Neural cell (in vitro differentiated cells): ENCODE measurements around the gene FAM124B. TPM values are rescaled to one million over a fixed set of nuclear protein-coding genes. Genes with fewer than 3 reads are reported as not detected.

Experiments
- H2AFZ ChIP-seq: fragments of 200-600, 300-800 bp; sonication (generic), shearing (Covaris generic); 2 replicates; pipeline ENCODE4 v1.6.0; 2014; ENCODE audit warnings: low read depth, mild to moderate bottlenecking, antibody characterized with exemption, low read length, moderate library complexity
- H3F3A ChIP-seq: fragments of 200-600 bp; shearing (Covaris generic); 2 replicates; pipeline ENCODE4 v1.6.1; 2016; ENCODE audit warnings: mild to moderate bottlenecking, moderate library complexity, mixed read lengths, antibody characterized with exemption, low read length; ENCODE audit not compliant: insufficient read depth, poor library complexity, severe bottlenecking
- H3K27ac ChIP-seq: fragments of 200-600, 300-800 bp; sonication (generic), shearing (Covaris generic); 2 replicates; pipeline ENCODE4 v1.5.1; 2014; ENCODE audit warnings: mild to moderate bottlenecking, low read length, moderate library complexity
- H3K27me3 ChIP-seq: fragments of 300-800, 200-600 bp; sonication (generic), shearing (Covaris generic); 2 replicates; pipeline ENCODE4 v1.6.0; 2014; ENCODE audit warnings: mild to moderate bottlenecking, low read depth, low read length, moderate library complexity; ENCODE audit not compliant: insufficient read depth
- H3K36me3 ChIP-seq: fragments of 300-800, 200-600 bp; sonication (generic), shearing (Covaris generic); 2 replicates; pipeline ENCODE4 v1.5.1; 2014; ENCODE audit warnings: mild to moderate bottlenecking, antibody characterized with exemption, low read length, moderate library complexity; ENCODE audit not compliant: insufficient read depth
- H3K4me2 ChIP-seq: fragments of 300-800, 200-600 bp; sonication (generic), shearing (Covaris generic); 2 replicates; pipeline ENCODE4 v1.6.0; 2014; ENCODE audit warnings: mild to moderate bottlenecking, low read length
- H3K4me3 ChIP-seq: fragments of 300-800, 200-600 bp; sonication (generic), shearing (Covaris generic); 2 replicates; pipeline ENCODE4 v1.5.1; 2014; ENCODE audit warnings: mild to moderate bottlenecking, low read length, moderate library complexity
- H3K79me2 ChIP-seq: fragments of 200-600 bp; shearing (Covaris generic); replicated peaks from 2 replicates; pipeline ENCODE4 v1.6.0; 2014; ENCODE audit warnings: mild to moderate bottlenecking, low read length, moderate library complexity; ENCODE audit not compliant: insufficient read depth
- H3K9ac ChIP-seq: fragments of 300-800, 200-600 bp; sonication (generic), shearing (Covaris generic); 2 replicates; pipeline ENCODE4 v1.6.1; 2016; ENCODE audit warnings: mild to moderate bottlenecking, low read length, mixed read lengths
- H3K9me2 ChIP-seq: fragments of 200-600 bp; shearing (Covaris generic); 2 replicates; pipeline ENCODE4 v1.6.1; 2016; ENCODE audit warnings: mild to moderate bottlenecking, low read length, mixed read lengths; ENCODE audit not compliant: insufficient read depth
- H3K9me3 ChIP-seq: fragments of 200-600, 300-800 bp; sonication (generic), shearing (Covaris generic); 2 replicates; pipeline ENCODE4 v1.6.1; 2016; ENCODE audit warnings: mild to moderate bottlenecking, mixed run types, low read length, moderate library complexity, mixed read lengths
- H4K20me1 ChIP-seq: fragments of 200-600 bp; shearing (Covaris generic); 2 replicates; pipeline ENCODE4 v1.6.1; 2016; ENCODE audit warnings: mild to moderate bottlenecking, mixed run types; ENCODE audit not compliant: insufficient read depth
- EP300 ChIP-seq: fragments of 450-650 bp; conservative IDR thresholded peaks from 2 replicates; pipeline ENCODE4 v1.6.1; 2014; ENCODE audit warnings: antibody characterized with exemption, mild to moderate bottlenecking, moderate library complexity; ENCODE audit not compliant: poor library complexity, severe bottlenecking
- EZH2 ChIP-seq: fragments of 200-600, 300-800 bp; shearing (Covaris generic), sonication (generic); IDR thresholded peaks from 2 replicates; pipeline ENCODE4 v1.6.1; 2014; ENCODE audit warnings: antibody characterized with exemption, low read length, borderline replicate concordance, mild to moderate bottlenecking; ENCODE audit not compliant: insufficient read depth, poor library complexity, severe bottlenecking
- MXI1 ChIP-seq: fragments of 450-650 bp; conservative IDR thresholded peaks from 2 replicates; pipeline ENCODE4 v1.6.1; 2014; ENCODE audit warnings: antibody characterized with exemption, mild to moderate bottlenecking; ENCODE audit not compliant: poor library complexity, severe bottlenecking
- POLR2AphosphoS5 ChIP-seq: IDR thresholded peaks from 2 replicates; pipeline ENCODE4 v1.6.1; 2012
- RAD21 ChIP-seq: fragments of 450-650 bp; conservative IDR thresholded peaks from 2 replicates; pipeline ENCODE4 v1.6.1; 2014; ENCODE audit warnings: antibody characterized with exemption, mild to moderate bottlenecking, moderate library complexity
- SMC3 ChIP-seq: fragments of 450-650 bp; conservative IDR thresholded peaks from 2 replicates; pipeline ENCODE4 v1.6.1; 2014; ENCODE audit warnings: antibody characterized with exemption, mild to moderate bottlenecking, moderate library complexity; ENCODE audit not compliant: poor library complexity
- TAF1 ChIP-seq: IDR thresholded peaks from 2 replicates; pipeline ENCODE4 v1.6.1; 2012; ENCODE audit warnings: low read depth
- polyA plus RNA-seq: library from polyadenylated mRNA; depleted of rRNA; stranded (reverse); fragments of >200 nt; gene quantifications from 2 replicates; pipeline ENCODE4 v1.2.3, GENCODE V29; 2014
- TF ChIP-seq, protein P1 (sequence below): IDR thresholded peaks from 2 replicates; pipeline ENCODE4 v1.6.1; 2012; ENCODE audit warnings: borderline replicate concordance
- TF ChIP-seq, protein P2 (sequence below): fragments of 450-650 bp; IDR thresholded peaks from 2 replicates; pipeline ENCODE4 v1.5.1; 2014; ENCODE audit warnings: antibody characterized with exemption, mild to moderate bottlenecking, moderate library complexity; ENCODE audit not compliant: poor library complexity, severe bottlenecking

FAM124B gene
- polyA plus RNA-seq, 1 donor from 2014 or later = not detected

DNA sequence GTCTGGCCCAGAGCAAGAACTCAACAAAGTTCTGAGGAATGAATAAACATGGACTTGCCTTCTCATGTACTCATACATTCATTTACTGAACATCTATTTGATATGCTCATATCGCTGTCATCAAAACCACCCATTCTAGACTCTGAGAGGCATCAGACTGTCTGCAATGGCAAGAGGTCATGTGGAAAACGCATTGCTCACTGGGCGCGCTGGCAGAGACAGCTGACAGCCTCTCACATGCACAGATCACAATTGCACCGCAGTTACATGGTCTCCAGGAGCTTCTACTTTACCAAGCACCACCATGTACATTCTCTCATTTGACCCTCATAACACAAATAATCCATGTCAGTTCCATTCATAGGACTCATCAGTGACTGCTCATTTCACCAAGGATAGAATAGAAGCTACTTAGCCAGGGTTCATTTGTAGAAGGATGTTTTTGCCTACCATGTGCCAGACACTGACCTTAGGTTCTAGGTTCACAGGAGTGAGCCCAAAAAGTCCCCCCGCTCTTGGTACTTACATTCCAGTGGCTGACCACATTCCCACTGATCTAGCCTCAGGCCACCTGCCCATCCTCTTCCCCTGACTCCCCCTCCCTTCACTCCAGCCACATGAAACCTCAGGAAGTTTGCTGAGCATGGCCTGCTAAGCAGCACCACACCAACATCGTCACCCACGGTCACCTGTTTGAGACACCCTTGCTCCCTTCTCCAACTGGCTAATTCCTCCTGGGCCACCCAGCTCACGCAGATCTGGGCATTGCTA is 6.1 kb downstream of the FAM124B start:
- no peaks in the 10 kb centered on the region for H3F3A ChIP-seq
- H3K4me3 ChIP-seq = no peak overlapping the region
- H3K9me2 ChIP-seq = no peaks in the 10 kb centered on the region
- no peak overlapping the region for H3K27ac ChIP-seq
- H3K4me2 ChIP-seq = no peak overlapping the region
- H3K27me3 ChIP-seq = no peaks in the 10 kb centered on the region
- no peaks in the 10 kb centered on the region for H3K9me3 ChIP-seq
- H2AFZ ChIP-seq = no peak overlapping the region
- H3K36me3 ChIP-seq = no peaks in the 10 kb centered on the region
- H3K9ac ChIP-seq = no peak overlapping the region
- TF ChIP-seq MXI1 (no peak), SMC3 (no peak), EZH2 (no peak), POLR2AphosphoS5 (no peak), RAD21 (no peak), EP300 (no peak), TAF1 (no peak)
- TF ChIP-seq, protein P1, sequence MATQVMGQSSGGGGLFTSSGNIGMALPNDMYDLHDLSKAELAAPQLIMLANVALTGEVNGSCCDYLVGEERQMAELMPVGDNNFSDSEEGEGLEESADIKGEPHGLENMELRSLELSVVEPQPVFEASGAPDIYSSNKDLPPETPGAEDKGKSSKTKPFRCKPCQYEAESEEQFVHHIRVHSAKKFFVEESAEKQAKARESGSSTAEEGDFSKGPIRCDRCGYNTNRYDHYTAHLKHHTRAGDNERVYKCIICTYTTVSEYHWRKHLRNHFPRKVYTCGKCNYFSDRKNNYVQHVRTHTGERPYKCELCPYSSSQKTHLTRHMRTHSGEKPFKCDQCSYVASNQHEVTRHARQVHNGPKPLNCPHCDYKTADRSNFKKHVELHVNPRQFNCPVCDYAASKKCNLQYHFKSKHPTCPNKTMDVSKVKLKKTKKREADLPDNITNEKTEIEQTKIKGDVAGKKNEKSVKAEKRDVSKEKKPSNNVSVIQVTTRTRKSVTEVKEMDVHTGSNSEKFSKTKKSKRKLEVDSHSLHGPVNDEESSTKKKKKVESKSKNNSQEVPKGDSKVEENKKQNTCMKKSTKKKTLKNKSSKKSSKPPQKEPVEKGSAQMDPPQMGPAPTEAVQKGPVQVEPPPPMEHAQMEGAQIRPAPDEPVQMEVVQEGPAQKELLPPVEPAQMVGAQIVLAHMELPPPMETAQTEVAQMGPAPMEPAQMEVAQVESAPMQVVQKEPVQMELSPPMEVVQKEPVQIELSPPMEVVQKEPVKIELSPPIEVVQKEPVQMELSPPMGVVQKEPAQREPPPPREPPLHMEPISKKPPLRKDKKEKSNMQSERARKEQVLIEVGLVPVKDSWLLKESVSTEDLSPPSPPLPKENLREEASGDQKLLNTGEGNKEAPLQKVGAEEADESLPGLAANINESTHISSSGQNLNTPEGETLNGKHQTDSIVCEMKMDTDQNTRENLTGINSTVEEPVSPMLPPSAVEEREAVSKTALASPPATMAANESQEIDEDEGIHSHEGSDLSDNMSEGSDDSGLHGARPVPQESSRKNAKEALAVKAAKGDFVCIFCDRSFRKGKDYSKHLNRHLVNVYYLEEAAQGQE = no peak
- TF ChIP-seq, protein P2, sequence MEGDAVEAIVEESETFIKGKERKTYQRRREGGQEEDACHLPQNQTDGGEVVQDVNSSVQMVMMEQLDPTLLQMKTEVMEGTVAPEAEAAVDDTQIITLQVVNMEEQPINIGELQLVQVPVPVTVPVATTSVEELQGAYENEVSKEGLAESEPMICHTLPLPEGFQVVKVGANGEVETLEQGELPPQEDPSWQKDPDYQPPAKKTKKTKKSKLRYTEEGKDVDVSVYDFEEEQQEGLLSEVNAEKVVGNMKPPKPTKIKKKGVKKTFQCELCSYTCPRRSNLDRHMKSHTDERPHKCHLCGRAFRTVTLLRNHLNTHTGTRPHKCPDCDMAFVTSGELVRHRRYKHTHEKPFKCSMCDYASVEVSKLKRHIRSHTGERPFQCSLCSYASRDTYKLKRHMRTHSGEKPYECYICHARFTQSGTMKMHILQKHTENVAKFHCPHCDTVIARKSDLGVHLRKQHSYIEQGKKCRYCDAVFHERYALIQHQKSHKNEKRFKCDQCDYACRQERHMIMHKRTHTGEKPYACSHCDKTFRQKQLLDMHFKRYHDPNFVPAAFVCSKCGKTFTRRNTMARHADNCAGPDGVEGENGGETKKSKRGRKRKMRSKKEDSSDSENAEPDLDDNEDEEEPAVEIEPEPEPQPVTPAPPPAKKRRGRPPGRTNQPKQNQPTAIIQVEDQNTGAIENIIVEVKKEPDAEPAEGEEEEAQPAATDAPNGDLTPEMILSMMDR = no peak
- H4K20me1 ChIP-seq = no peaks in the 10 kb centered on the region
- no peaks in the 10 kb centered on the region for H3K79me2 ChIP-seq

DNA sequence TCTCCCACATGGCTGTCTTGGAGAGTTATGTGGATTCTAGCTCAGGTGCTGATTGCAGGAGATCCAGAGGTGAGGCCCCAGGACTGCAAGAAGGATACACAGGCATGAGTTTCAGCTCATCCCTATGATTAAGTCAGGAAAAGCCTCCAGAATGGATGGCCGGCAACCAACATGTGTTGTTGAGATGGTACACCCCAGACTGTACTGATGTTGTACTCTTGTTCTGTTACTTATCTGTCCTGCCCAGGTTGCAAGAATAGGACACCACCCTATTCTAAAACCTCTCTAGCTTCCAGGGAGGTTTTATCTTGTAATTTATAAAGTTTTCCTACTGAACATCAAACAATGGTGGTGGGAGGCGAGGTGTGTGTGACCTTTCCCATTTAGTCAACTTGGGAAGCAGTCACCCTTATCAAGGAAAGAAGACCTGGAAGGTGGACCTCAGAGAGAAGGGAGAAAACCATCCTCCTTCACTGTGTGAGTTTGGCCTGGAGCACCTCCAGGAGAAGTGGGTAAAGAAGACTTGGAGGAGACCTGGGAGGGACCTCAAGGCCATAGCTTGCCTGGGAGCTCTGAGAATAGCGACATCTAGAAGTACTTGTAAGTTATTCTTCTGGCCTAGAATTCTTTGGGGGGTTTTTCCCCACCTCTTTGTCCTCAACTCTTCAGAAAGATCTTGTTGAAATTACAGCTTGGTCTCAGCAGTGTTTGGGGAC is 8.6 kb downstream of the FAM124B start:
- no peak overlapping the region for H3K9ac ChIP-seq
- no peaks in the 10 kb centered on the region for H3K79me2 ChIP-seq
- no peaks in the 10 kb centered on the region for H3K9me2 ChIP-seq
- no peak overlapping the region for H3K4me3 ChIP-seq
- H2AFZ ChIP-seq = no peak overlapping the region
- no peak overlapping the region for H3K4me2 ChIP-seq
- no peaks in the 10 kb centered on the region for H4K20me1 ChIP-seq
- H3F3A ChIP-seq = no peaks in the 10 kb centered on the region
- no peaks in the 10 kb centered on the region for H3K27me3 ChIP-seq
- no peak overlapping the region for H3K27ac ChIP-seq
- no peaks in the 10 kb centered on the region for H3K36me3 ChIP-seq
- no peaks in the 10 kb centered on the region for H3K9me3 ChIP-seq
- TF ChIP-seq POLR2AphosphoS5 = no peak
- no peak for TF ChIP-seq SMC3
- TF ChIP-seq EZH2 = no peak
- TF ChIP-seq, protein P1 = no peak
- TF ChIP-seq EP300 = no peak
- TF ChIP-seq, protein P2 = no peak
- TF ChIP-seq RAD21 = no peak
- no peak for TF ChIP-seq MXI1
- TF ChIP-seq TAF1 = no peak
